Neural progenitor cell (in vitro differentiated cells): ENCODE measurements around the gene ZNF598.

ENCODE experiments used
- CTCF ChIP-seq: fragments of 200-600 bp; sonication (generic); IDR thresholded peaks from 2 replicates; pipeline ENCODE4 v1.5.1; 2017; ENCODE audit warnings: antibody characterized with exemption, mild to moderate bottlenecking
- EZH2 ChIP-seq: fragments of 200-600 bp; sonication (generic); IDR thresholded peaks from 2 replicates; pipeline ENCODE4 v1.6.1; 2017; ENCODE audit warnings: antibody characterized with exemption, mild to moderate bottlenecking, moderate library complexity
- EZH2phosphoT487 ChIP-seq: fragments of 200-600 bp; sonication (generic); IDR thresholded peaks from 2 replicates; pipeline ENCODE4 v1.6.1; 2017; ENCODE audit warnings: antibody characterized with exemption

DNA sequence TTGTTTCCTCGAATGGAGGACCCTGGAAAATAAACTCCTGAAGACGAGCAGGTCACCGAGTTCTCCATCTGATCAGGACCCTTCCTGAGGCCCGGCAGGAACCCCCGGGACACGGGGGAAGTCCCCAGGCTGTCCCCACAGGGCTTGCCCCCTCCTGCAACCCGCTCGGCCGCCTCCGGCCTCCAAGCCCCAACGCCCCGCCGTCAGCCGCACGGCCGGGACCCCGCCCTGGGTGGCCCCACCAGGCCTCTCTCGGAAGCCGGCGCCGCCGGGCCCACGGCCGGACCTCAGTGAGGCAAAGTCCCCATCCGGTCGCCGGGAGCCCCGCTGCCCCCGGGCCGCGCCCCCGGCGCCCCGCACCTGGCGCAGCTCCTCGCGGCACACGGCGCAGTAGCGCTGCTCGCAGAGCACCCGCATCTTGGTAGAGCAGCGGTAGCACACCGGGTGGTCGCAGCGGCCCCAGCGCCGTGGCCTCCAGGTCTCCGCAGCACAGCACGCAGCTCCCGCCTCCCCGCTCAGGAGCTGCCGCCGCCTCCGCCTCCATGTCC lies 383 bp downstream of the ZNF598 start:
- no peak for TF ChIP-seq EZH2phosphoT487
- TF ChIP-seq CTCF, result no peak
- no peak for TF ChIP-seq EZH2
